Measurements from ENCODE around the gene EPHA3.

DNA sequence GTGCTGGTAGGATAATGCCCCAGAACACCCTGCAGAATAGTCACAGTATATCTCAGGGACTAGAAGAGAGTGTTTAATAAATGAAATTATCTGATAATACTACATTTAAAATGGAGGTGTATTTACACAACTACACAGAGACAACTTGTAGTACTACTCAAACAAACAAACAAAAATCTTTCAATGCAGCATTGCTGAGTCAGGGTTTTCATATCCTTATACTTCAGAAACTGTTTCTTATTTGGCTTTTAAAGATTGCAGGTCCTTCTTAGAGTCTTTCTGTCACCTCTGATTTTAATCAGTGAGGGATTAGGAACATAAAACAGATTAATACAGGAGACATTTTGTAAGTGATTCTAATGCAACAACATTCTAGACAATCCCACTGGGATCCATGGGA is 57.4 kb downstream of the EPHA3 start:
- TF ChIP-seq CTCF (IDR thresholded peaks at IDR 0.05) (no peak), POLR2A (IDR thresholded peaks at IDR 0.05; ENCODE audit: low read depth) (no peak), POLR2AphosphoS5 (IDR thresholded peaks at IDR 0.05) (no peak)
